H1 (cell line): Measurements from ENCODE around the gene TMPRSS4.

ENCODE experiments used
- CEBPB ChIP-seq: IDR thresholded peaks from 2 replicates; pipeline ENCODE4 v1.6.1; 2012; ENCODE audit warnings: low read depth, low read length
- EZH2 ChIP-seq: fragments of 200-600 bp; sonication (generic); IDR thresholded peaks from 2 replicates; pipeline ENCODE4 v1.7.1; 2012; ENCODE audit warnings: low read depth, mild to moderate bottlenecking, moderate library complexity, low read length, inconsistent platforms; ENCODE audit not compliant: severe bottlenecking
- HDAC6 ChIP-seq: IDR thresholded peaks from one replicate; pipeline ENCODE4 v1.7.1; 2012; ENCODE audit warnings: low read depth, mild to moderate bottlenecking, inconsistent platforms, low read length, moderate library complexity
- POLR2A ChIP-seq, 2 experiments: IDR thresholded peaks; 1 replicate in 1 of 2; 2 replicates in 1 of 2; pipeline ENCODE4 v1.6.1; 2011; ENCODE audit warnings: low read depth in 2 of 2, low read length in 2 of 2, mild to moderate bottlenecking in 2 of 2; ENCODE audit errors: control extremely low read depth in 1 of 2
- POLR2AphosphoS5 ChIP-seq: IDR thresholded peaks from 2 replicates; pipeline ENCODE4 v1.6.1; 2011; ENCODE audit warnings: low read depth, low read length
- RAD21 ChIP-seq, 2 experiments: IDR thresholded peaks in 1 of 2; conservative IDR thresholded peaks in 1 of 2; 2 replicates each; pipeline ENCODE4 v1.6.1; 2011; ENCODE audit warnings: low read depth in 2 of 2, low read length in 2 of 2, improper control_type of control experiment in 1 of 2, inconsistent platforms in 1 of 2, mild to moderate bottlenecking in 1 of 2, moderate library complexity in 1 of 2
- RBBP5 ChIP-seq: IDR thresholded peaks from 2 replicates; pipeline ENCODE4 v1.7.1; 2012; ENCODE audit warnings: low read depth, mild to moderate bottlenecking, inconsistent platforms, low read length, moderate library complexity, borderline replicate concordance
- SIX5 ChIP-seq: IDR thresholded peaks from 2 replicates; pipeline ENCODE4 v1.6.1; 2011; ENCODE audit warnings: mild to moderate bottlenecking, low read depth, low read length
- SP1 ChIP-seq: IDR thresholded peaks from 2 replicates; pipeline ENCODE4 v1.6.1; 2011; ENCODE audit warnings: low read depth, low read length
- TAF1 ChIP-seq: IDR thresholded peaks from 2 replicates; pipeline ENCODE4 v1.6.1; 2011; ENCODE audit warnings: mild to moderate bottlenecking, low read depth, low read length
- TBP ChIP-seq: IDR thresholded peaks from 2 replicates; pipeline ENCODE4 v1.6.1; 2011; ENCODE audit warnings: low read depth, low read length, improper control_type of control experiment
- TCF12 ChIP-seq: IDR thresholded peaks from 2 replicates; pipeline ENCODE4 v1.6.1; 2011; ENCODE audit warnings: low read depth, mild to moderate bottlenecking, low read length
- TF ChIP-seq, protein P1 (sequence below), 3 experiments: IDR thresholded peaks; 1 replicate in 2 of 3; 2 replicates in 1 of 3; pipeline versions ENCODE4 v1.5.1 to v1.6.1; 2011; ENCODE audit warnings: low read length in 3 of 3, mild to moderate bottlenecking in 3 of 3, inconsistent platforms in 2 of 3, low read depth in 1 of 3, moderate library complexity in 1 of 3; ENCODE audit not compliant: insufficient read depth in 1 of 3; ENCODE audit errors: control extremely low read depth in 1 of 3
- TF ChIP-seq, protein P2 (sequence below): IDR thresholded peaks from 2 replicates; pipeline ENCODE4 v1.6.1; 2012; ENCODE audit warnings: inconsistent platforms

DNA sequence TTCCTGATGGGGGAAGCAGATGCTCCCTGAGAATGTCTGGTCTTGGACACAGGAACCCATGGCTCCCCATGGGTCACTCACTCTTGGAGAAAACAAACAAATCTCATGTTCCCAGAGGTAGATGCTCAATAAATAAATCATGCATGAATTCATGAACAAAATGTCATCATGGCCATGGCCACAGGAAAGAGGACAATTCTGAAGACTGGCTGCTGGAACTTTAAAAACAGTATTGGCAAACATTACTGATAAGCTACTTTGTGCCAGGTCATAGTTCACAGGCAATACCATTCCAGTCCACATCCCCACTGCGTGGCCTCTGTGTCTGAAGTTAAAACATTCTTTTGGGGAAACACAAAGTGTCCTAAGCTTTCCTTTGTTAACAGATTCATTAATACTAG lies 19.1 kb downstream of the TMPRSS4 start:
- TF ChIP-seq SP1 = no peak
- TF ChIP-seq POLR2AphosphoS5 = no peak
- TF ChIP-seq, protein P1, sequence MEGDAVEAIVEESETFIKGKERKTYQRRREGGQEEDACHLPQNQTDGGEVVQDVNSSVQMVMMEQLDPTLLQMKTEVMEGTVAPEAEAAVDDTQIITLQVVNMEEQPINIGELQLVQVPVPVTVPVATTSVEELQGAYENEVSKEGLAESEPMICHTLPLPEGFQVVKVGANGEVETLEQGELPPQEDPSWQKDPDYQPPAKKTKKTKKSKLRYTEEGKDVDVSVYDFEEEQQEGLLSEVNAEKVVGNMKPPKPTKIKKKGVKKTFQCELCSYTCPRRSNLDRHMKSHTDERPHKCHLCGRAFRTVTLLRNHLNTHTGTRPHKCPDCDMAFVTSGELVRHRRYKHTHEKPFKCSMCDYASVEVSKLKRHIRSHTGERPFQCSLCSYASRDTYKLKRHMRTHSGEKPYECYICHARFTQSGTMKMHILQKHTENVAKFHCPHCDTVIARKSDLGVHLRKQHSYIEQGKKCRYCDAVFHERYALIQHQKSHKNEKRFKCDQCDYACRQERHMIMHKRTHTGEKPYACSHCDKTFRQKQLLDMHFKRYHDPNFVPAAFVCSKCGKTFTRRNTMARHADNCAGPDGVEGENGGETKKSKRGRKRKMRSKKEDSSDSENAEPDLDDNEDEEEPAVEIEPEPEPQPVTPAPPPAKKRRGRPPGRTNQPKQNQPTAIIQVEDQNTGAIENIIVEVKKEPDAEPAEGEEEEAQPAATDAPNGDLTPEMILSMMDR (IDR thresholded peaks at IDR 0.05; ENCODE audit: control extremely low read depth in 1 of 3, insufficient read depth in 1 of 3, low read depth in 1 of 3, low read length in 3 of 3) = no peak
- TF ChIP-seq POLR2A (IDR thresholded peaks at IDR 0.05; ENCODE audit: control extremely low read depth in 1 of 2, low read depth in 2 of 2, low read length in 2 of 2) = no peak
- TF ChIP-seq TCF12 = no peak
- TF ChIP-seq CEBPB = no peak
- no peak for TF ChIP-seq TAF1
- no peak for TF ChIP-seq RAD21 (IDR thresholded peaks at IDR 0.05 in 1 of 2, conservative IDR thresholded peaks at IDR 0.05 in 1 of 2; ENCODE audit: low read depth in 2 of 2, low read length in 2 of 2)
- TF ChIP-seq, protein P2, sequence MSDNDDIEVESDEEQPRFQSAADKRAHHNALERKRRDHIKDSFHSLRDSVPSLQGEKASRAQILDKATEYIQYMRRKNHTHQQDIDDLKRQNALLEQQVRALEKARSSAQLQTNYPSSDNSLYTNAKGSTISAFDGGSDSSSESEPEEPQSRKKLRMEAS = no peak
- no peak for TF ChIP-seq TBP
- no peak for TF ChIP-seq RBBP5
- TF ChIP-seq EZH2 = no peak
- no peak for TF ChIP-seq HDAC6
- TF ChIP-seq SIX5 = no peak
